Measurements from ENCODE around the gene SETD7. TPM values are rescaled to one million over a fixed set of nuclear protein-coding genes. Genes with fewer than 3 reads are reported as not detected.

Gene SETD7
- total RNA-seq, 1 donor from 2014 or later = 44.9 TPM

DNA sequence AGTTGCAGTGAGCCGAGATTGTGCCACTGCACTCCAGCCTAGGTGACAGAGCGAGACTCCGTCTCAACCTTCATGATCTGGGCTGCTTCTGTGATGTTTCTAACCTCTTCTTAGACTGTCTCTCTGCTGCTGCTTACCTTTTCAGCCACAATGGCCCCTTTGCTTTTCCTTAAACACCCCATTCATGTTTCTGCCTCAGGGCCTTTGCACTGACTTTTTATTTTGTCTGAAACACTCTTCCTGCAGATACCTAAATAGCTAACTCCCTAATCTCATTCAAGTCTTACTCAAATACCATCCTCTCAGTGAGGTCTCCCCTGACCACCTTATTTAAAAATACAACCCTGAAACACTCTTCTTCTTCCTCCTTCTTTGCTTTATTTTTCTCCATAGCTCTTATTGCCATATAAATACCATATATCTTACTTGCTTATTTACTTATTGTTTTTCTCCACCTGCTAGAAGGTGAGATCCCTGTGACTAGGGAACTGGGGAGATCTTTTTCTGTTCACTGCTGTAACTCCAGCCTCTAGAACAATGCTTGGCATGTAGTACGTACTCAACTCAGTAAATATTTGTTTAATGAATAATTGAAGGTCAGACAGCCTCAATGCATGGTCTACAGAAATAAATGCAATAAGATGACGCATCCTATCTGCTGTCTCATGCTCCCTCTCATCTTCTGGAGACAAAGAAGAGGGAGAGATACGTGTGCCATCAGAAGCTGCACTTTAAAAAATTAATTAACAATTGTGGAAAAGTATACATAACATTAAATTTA is 43.8 kb upstream of the SETD7 start:
- intact Hi-C loops (cut with DNase I) = no loop called here
- DNase-seq (no peak), ATAC-seq (peak; percentile 37)
- Histone ChIP-seq H3K27me3 (no peaks in the 10 kb centered on the region), H3K36me3 (no peaks in the 10 kb centered on the region), H3K27ac (no peak overlapping the region), H3K4me3 (no peak overlapping the region), H3K4me1 (peaks cover 3% of the 10 kb centered on the region), H3K9me3 (no peaks in the 10 kb centered on the region)
- TF ChIP-seq CTCF (IDR thresholded peaks at IDR 0.05) = no peak

GRCh38 chr4:139599076-139599475 is 43.1 kb upstream of the SETD7 start:
- Histone ChIP-seq H3K9me3 (no peaks in the 10 kb centered on the region), H3K27me3 (no peaks in the 10 kb centered on the region), H3K4me1 (peaks cover 3% of the 10 kb centered on the region), H3K27ac (no peak overlapping the region), H3K4me3 (no peak overlapping the region), H3K36me3 (no peaks in the 10 kb centered on the region)
- ATAC-seq (no peak), DNase-seq (no peak)
- intact Hi-C loops (cut with DNase I) = no loop called here
- TF ChIP-seq CTCF (IDR thresholded peaks at IDR 0.05) = no peak

DNA sequence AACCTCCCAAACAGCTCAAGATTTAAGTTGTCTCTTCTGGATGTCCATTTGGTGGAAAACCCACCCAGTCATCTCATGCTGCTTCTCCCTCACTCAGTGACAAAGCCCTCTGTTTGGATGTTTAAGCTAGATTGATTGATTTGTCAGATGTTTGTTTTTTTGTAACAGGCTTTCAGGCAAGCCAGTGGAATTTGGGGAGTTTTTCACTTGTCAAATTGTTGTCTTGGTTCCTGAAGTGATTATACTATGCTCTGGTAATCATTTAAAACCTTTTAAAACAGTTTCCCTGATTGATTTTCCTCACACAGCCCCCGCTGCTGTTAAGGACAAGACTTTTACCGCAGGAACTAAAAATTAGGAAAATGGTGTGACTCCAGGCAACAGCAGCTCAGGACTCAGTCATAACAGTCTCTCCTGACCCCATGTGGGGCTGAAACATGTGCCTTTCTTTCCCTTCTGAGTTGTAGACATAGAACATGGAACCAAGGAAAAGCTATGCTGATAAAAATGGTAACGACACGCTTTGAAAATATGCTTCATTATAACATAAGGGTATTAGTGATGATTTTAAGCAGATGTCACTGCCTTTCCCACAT is 40.8 kb upstream of the SETD7 start:
- Histone ChIP-seq H3K9me3 (no peaks in the 10 kb centered on the region), H3K27ac (no peak overlapping the region), H3K4me3 (no peak overlapping the region), H3K4me1 (peaks cover 3% of the 10 kb centered on the region), H3K27me3 (no peaks in the 10 kb centered on the region), H3K36me3 (no peaks in the 10 kb centered on the region)
- intact Hi-C loops (cut with DNase I) = no loop called here
- DNase-seq = no peak
- no peak for TF ChIP-seq CTCF (IDR thresholded peaks at IDR 0.05)
- ATAC-seq = no peak

DNA sequence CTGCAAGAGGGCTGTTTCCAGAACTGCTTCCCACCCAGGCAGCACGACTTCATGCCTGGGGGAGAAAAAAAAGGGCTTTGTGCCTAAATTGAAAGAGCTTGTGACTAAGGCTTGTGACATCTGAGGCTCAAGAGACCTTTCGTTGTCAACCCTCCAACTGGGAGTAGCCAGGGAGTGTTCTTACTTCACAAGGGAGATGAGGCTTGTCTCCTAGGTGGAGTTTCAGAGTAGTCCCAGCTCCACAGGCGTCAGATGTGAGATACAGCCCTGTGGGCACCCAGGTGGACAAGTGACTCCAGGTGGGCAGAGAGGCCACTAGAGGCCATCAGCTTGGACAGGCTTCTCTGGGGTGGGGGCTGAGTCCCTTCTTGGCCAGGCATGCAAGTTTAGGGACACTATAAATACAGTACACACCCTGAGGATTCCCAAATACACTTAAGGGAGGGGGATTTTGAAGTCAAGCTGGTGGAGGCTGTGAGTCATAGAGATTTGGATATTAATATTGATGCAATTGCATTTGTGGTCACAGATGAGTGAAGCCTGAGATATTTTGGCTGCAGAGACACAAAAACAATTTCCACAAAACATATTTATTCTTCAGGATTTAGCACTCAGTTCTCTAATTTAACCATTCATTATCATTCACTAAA is 40.1 kb upstream of the SETD7 start:
- Histone ChIP-seq H3K4me3 (no peak overlapping the region), H3K4me1 (peaks cover 3% of the 10 kb centered on the region), H3K9me3 (no peaks in the 10 kb centered on the region), H3K27me3 (no peaks in the 10 kb centered on the region), H3K36me3 (no peaks in the 10 kb centered on the region), H3K27ac (no peak overlapping the region)
- no peak for DNase-seq
- no peak for TF ChIP-seq CTCF (IDR thresholded peaks at IDR 0.05)
- ATAC-seq = peak; percentile 28
- intact Hi-C loops (cut with DNase I) = no loop called here

DNA sequence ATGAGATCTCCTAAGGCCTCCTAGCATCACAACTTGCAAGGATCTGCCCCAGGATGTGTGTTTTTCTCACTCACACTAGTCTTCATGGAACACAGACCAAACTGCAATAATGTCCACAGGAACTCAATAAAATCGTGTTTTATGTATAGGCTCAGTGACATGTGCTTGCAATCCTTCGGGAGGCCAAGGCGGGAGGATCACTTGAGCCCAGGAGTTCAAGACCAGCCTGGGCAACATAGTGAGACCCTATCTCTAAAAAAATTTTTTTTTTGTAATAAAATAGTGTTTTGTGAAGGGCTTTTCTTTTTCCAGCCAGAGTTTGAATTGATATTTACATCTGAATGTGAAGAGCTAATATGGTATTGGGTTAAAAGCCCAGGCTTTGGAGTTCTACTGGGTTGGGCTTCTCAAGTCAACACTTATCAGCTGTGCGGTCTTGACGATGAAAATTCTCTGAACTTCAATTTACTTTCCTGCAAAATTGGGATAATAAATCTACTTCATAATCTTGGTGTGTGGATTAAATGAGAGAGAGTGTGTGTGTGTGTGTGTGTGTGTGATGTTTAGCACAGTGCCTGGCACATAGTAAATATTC is 38.7 kb upstream of the SETD7 start:
- intact Hi-C loops (cut with DNase I) = no loop called here
- H3K27ac ChIP-seq = no peak overlapping the region
- ATAC-seq (no peak), DNase-seq (no peak)
- no peak for TF ChIP-seq CTCF (IDR thresholded peaks at IDR 0.05)
- H3K36me3 ChIP-seq = no peaks in the 10 kb centered on the region
- H3K9me3 ChIP-seq = no peaks in the 10 kb centered on the region
- H3K4me1 ChIP-seq = peaks cover 3% of the 10 kb centered on the region
- H3K4me3 ChIP-seq = no peak overlapping the region
- H3K27me3 ChIP-seq = no peaks in the 10 kb centered on the region
